ENCODE measurements around the gene PDIK1L.

DNA sequence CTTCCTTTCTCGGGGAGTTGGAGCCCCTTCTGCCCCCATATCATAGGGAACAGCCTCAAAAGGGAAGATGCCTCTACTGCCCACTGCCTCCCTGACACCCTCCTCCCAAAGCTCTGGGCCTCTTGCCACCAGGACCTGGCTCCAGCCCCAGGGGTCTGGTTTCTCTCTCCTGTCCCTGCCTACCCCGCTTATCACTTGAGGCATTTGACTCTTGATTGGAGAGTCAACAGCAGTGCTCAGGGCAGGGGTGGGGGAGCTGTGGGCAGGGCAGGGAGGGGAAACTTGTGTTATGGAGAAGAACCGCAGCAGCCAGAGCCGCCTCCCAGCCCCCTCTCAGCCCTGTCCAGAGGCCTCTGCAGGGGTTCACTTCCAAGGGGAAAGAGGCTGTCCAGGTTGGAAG, 44.8 kb upstream of the PDIK1L start:
- TF ChIP-seq CTCF (conservative IDR thresholded peaks at IDR 0.05 in 1 of 2, IDR thresholded peaks at IDR 0.05 in 1 of 2; ENCODE audit: extremely low read depth in 1 of 2, insufficient read depth in 1 of 2, low read depth in 1 of 2, low read length in 2 of 2) (no peak), EZH2 (IDR thresholded peaks at IDR 0.05; ENCODE audit: borderline replicate concordance, low read length) (no peak)
